Myocyte (in vitro differentiated cells): ENCODE measurements around the gene FLT3. TPM values are rescaled to one million over a fixed set of nuclear protein-coding genes. Genes with fewer than 3 reads are reported as not detected.
"Not testable (repeated sequence)": the region's sequence is repeated elsewhere in the genome, so short reads cannot be mapped to it uniquely, and the experiment has no call there.

Source experiments
- DNase-seq: peaks from one replicate; pipeline ENCODE4 v3.0.0-alpha.2; 2012; ENCODE audit warnings: low read depth
- total RNA-seq: library from RNA; depleted of rRNA; stranded (reverse); fragments of >200 nt; gene quantifications from 2 replicates; pipeline ENCODE4 v1.2.3, GENCODE V29; 2014

Gene FLT3
- total RNA-seq, 1 donor from 2014 or later, result not detected

- not testable (repeated sequence) for DNase-seq
Measured at GRCh38 chr13:28101886-28102285, 1.5 kb upstream of the FLT3 start.

GRCh38 chr13:28099396-28100149 is 803 bp downstream of the FLT3 start:
- DNase-seq, result no peak

GRCh38 chr13:28097503-28097902 is 2.9 kb downstream of the FLT3 start:
- no peak for DNase-seq

GRCh38 chr13:28094306-28094705 is 6.1 kb downstream of the FLT3 start:
- no peak for DNase-seq

GRCh38 chr13:28093881-28094280 is 6.5 kb downstream of the FLT3 start:
- DNase-seq, result no peak

- DNase-seq, result no peak
Measured at GRCh38 chr13:28092431-28092830, 7.9 kb downstream of the FLT3 start.

- DNase-seq, result no peak
Measured at GRCh38 chr13:28089065-28089464, 11.3 kb downstream of the FLT3 start.

- DNase-seq, result not testable (repeated sequence)
Measured at GRCh38 chr13:28077820-28078219, 22.6 kb downstream of the FLT3 start.

GRCh38 chr13:28077231-28077630 is 23.1 kb downstream of the FLT3 start:
- no peak for DNase-seq

- DNase-seq, result no peak
Measured at GRCh38 chr13:28071424-28071823, 29.0 kb downstream of the FLT3 start.

- DNase-seq, result peak; percentile 38
Measured at GRCh38 chr13:28067491-28067890, 32.9 kb downstream of the FLT3 start.

GRCh38 chr13:28058866-28059613 is 41.3 kb downstream of the FLT3 start:
- peak; percentile 16 for DNase-seq

- no peak for DNase-seq
Measured at GRCh38 chr13:28056970-28057712, 43.2 kb downstream of the FLT3 start.

- no peak for DNase-seq
Measured at GRCh38 chr13:28056426-28056825, 44.0 kb downstream of the FLT3 start.

- DNase-seq, result no peak
Measured at GRCh38 chr13:28055357-28055756, 45.0 kb downstream of the FLT3 start.

GRCh38 chr13:28052945-28053344 is 47.4 kb downstream of the FLT3 start:
- DNase-seq, result no peak

GRCh38 chr13:28049880-28050875 is 50.2 kb downstream of the FLT3 start:
- DNase-seq, result no peak

GRCh38 chr13:28049215-28049614 is 51.2 kb downstream of the FLT3 start:
- no peak for DNase-seq

GRCh38 chr13:28048768-28049167 is 51.6 kb downstream of the FLT3 start:
- no peak for DNase-seq

- no peak for DNase-seq
Measured at GRCh38 chr13:28047757-28048388, 52.5 kb downstream of the FLT3 start.
